ENCODE data around the gene LOXL3. TPM values are rescaled to one million over a fixed set of nuclear protein-coding genes. Genes with fewer than 3 reads are reported as not detected.
A peak's percentile ranks its signal among the peaks of the same experiment; 100 is the strongest.

The LOXL3 gene
- total and polyA plus RNA-seq, 5 donors = 2.4 to 8.3 (median 5.6) TPM

- peak; percentile 91 to 95 (median 94) for DNase-seq
- H3K27ac ChIP-seq (ENCODE audit: low read length) = peak overlapping the region; percentile 64
- H3K4me3 ChIP-seq (ENCODE audit: low read length) = peak overlapping the region; percentile 38
- WGBS = 1% methylated on average over 67 of the region's 67 CpGs
- peaks cover 15% of the 10 kb centered on the region for H3K4me1 ChIP-seq (ENCODE audit: control insufficient read depth, insufficient read depth, low read length)
- H3K27me3 ChIP-seq (ENCODE audit: control insufficient read depth, insufficient read depth) = no peaks in the 10 kb centered on the region
- intact Hi-C loops (cut with DNase I) = no loop called here
- no peaks in the 10 kb centered on the region for H3K9me3 ChIP-seq (ENCODE audit: control insufficient read depth, low read length)
- ATAC-seq = peak; percentile 78 to 83
Measured at GRCh38 chr2:74502720-74503505, 50.8 kb downstream of the LOXL3 start.

GRCh38 chr2:74502147-74502719, 51.5 kb downstream of the LOXL3 start:
- ATAC-seq (peak in 1 of 2 donors; percentile 6), DNase-seq (no peak)
- Histone ChIP-seq H3K27ac (ENCODE audit: low read length) (no peak overlapping the region), H3K9me3 (ENCODE audit: control insufficient read depth, low read length) (no peaks in the 10 kb centered on the region), H3K27me3 (ENCODE audit: control insufficient read depth, insufficient read depth) (no peaks in the 10 kb centered on the region), H3K4me3 (ENCODE audit: low read length) (peak overlapping the region; percentile 38), H3K4me1 (ENCODE audit: control insufficient read depth, insufficient read depth, low read length) (peaks cover 18% of the 10 kb centered on the region)
- WGBS = 16% methylated on average over 32 of the region's 32 CpGs
- intact Hi-C loops (cut with DNase I) = no loop called here

- 77% methylated on average over 18 of the region's 18 CpGs for WGBS
- no peaks in the 10 kb centered on the region for H3K27me3 ChIP-seq (ENCODE audit: control insufficient read depth, insufficient read depth)
- peaks cover 15% of the 10 kb centered on the region for H3K4me1 ChIP-seq (ENCODE audit: control insufficient read depth, insufficient read depth, low read length)
- H3K27ac ChIP-seq (ENCODE audit: low read length) = no peak overlapping the region
- intact Hi-C loops (cut with DNase I) = no loop called here
- no peak for ATAC-seq
- H3K4me3 ChIP-seq (ENCODE audit: low read length) = no peak overlapping the region
- no peak for DNase-seq
- H3K9me3 ChIP-seq (ENCODE audit: control insufficient read depth, low read length) = no peaks in the 10 kb centered on the region
Measured at GRCh38 chr2:74501335-74502071, 52.2 kb downstream of the LOXL3 start.

GRCh38 chr2:74500578-74500946, 53.2 kb downstream of the LOXL3 start:
- Histone ChIP-seq H3K9me3 (ENCODE audit: control insufficient read depth, low read length) (no peaks in the 10 kb centered on the region), H3K4me3 (ENCODE audit: low read length) (no peak overlapping the region), H3K27me3 (ENCODE audit: control insufficient read depth, insufficient read depth) (no peaks in the 10 kb centered on the region), H3K27ac (ENCODE audit: low read length) (no peak overlapping the region), H3K4me1 (ENCODE audit: control insufficient read depth, insufficient read depth, low read length) (peaks cover 10% of the 10 kb centered on the region)
- ATAC-seq = no peak
- no peak for DNase-seq
- intact Hi-C loops (cut with DNase I) = no loop called here

GRCh38 chr2:74499940-74500577, 53.7 kb downstream of the LOXL3 start:
- Histone ChIP-seq H3K27me3 (ENCODE audit: control insufficient read depth, insufficient read depth) (no peaks in the 10 kb centered on the region), H3K4me1 (ENCODE audit: control insufficient read depth, insufficient read depth, low read length) (peaks cover 10% of the 10 kb centered on the region), H3K9me3 (ENCODE audit: control insufficient read depth, low read length) (no peaks in the 10 kb centered on the region), H3K4me3 (ENCODE audit: low read length) (no peak overlapping the region), H3K27ac (ENCODE audit: low read length) (no peak overlapping the region)
- DNase-seq (no peak), ATAC-seq (no peak)
- WGBS = 45% methylated on average over 15 of the region's 15 CpGs
- intact Hi-C loops (cut with DNase I) = no loop called here

- no peak for ATAC-seq
- no peaks in the 10 kb centered on the region for H3K9me3 ChIP-seq (ENCODE audit: control insufficient read depth, low read length)
- no peak for DNase-seq
- peak within 1 kb of the TSS; percentile 29 for H3K4me3 ChIP-seq (ENCODE audit: low read length)
- H3K27ac ChIP-seq (ENCODE audit: low read length) = no peak within 1 kb of the TSS
- H3K27me3 ChIP-seq (ENCODE audit: control insufficient read depth, insufficient read depth) = no peaks in the 10 kb centered on the region
- 2% methylated on average over 65 of the region's 65 CpGs for WGBS
- intact Hi-C loops (cut with DNase I) = no loop called here
- H3K4me1 ChIP-seq (ENCODE audit: control insufficient read depth, insufficient read depth, low read length) = peaks cover 10% of the 10 kb centered on the region
Measured at GRCh38 chr2:74499267-74499939, 54.3 kb downstream of the LOXL3 start, which contains the start of gene LBX2. Gene LBX2 (minus strand): TSS chr2:74499603. CDS start chr2:74499537, 66 bp downstream.

GRCh38 chr2:74498500-74499266, 55.1 kb downstream of the LOXL3 start:
- intact Hi-C loops (cut with DNase I) = no loop called here
- peaks cover 10% of the 10 kb centered on the region for H3K4me1 ChIP-seq (ENCODE audit: control insufficient read depth, insufficient read depth, low read length)
- H3K27me3 ChIP-seq (ENCODE audit: control insufficient read depth, insufficient read depth) = no peaks in the 10 kb centered on the region
- H3K9me3 ChIP-seq (ENCODE audit: control insufficient read depth, low read length) = no peaks in the 10 kb centered on the region
- DNase-seq = no peak
- 1% methylated on average over 41 of the region's 41 CpGs for WGBS
- H3K27ac ChIP-seq (ENCODE audit: low read length) = no peak overlapping the region
- peak overlapping the region; percentile 29 for H3K4me3 ChIP-seq (ENCODE audit: low read length)
- ATAC-seq = no peak

- Histone ChIP-seq H3K4me1 (ENCODE audit: control insufficient read depth, insufficient read depth, low read length) (peaks cover 10% of the 10 kb centered on the region), H3K9me3 (ENCODE audit: control insufficient read depth, low read length) (no peaks in the 10 kb centered on the region), H3K27ac (ENCODE audit: low read length) (no peak overlapping the region), H3K4me3 (ENCODE audit: low read length) (peak overlapping the region; percentile 26), H3K27me3 (ENCODE audit: control insufficient read depth, insufficient read depth) (no peaks in the 10 kb centered on the region)
- ATAC-seq (peak; percentile 6 to 8), DNase-seq (peak in 2 of 3 donors; percentile 22 to 63)
- 2% methylated on average over 61 of the region's 61 CpGs for WGBS
- intact Hi-C loops (cut with DNase I) = no loop called here
Measured at GRCh38 chr2:74497777-74498499, 55.8 kb downstream of the LOXL3 start.

- WGBS = 34% methylated on average over 19 of the region's 19 CpGs
- Histone ChIP-seq H3K4me1 (ENCODE audit: control insufficient read depth, insufficient read depth, low read length) (peaks cover 10% of the 10 kb centered on the region), H3K9me3 (ENCODE audit: control insufficient read depth, low read length) (no peaks in the 10 kb centered on the region), H3K27me3 (ENCODE audit: control insufficient read depth, insufficient read depth) (no peaks in the 10 kb centered on the region), H3K27ac (ENCODE audit: low read length) (no peak overlapping the region), H3K4me3 (ENCODE audit: low read length) (no peak overlapping the region)
- intact Hi-C loops (cut with DNase I) = no loop called here
- ATAC-seq (no peak), DNase-seq (no peak)
Measured at GRCh38 chr2:74496997-74497776, 56.6 kb downstream of the LOXL3 start.
